GM08714 (cell line): ENCODE data around the gene RNF130.

Source experiments
- H3K4me3 ChIP-seq: fragments of 200-500 bp; sonication (Bioruptor generic); 2 replicates; pipeline ENCODE4 v1.5.1; 2014; ENCODE audit warnings: mild to moderate bottlenecking, low read length, inconsistent platforms
- ZNF274 ChIP-seq: IDR thresholded peaks from 2 replicates; pipeline ENCODE4 v1.6.1; 2012; ENCODE audit warnings: mild to moderate bottlenecking, low read depth, low read length

RNF130 gene, protein sequence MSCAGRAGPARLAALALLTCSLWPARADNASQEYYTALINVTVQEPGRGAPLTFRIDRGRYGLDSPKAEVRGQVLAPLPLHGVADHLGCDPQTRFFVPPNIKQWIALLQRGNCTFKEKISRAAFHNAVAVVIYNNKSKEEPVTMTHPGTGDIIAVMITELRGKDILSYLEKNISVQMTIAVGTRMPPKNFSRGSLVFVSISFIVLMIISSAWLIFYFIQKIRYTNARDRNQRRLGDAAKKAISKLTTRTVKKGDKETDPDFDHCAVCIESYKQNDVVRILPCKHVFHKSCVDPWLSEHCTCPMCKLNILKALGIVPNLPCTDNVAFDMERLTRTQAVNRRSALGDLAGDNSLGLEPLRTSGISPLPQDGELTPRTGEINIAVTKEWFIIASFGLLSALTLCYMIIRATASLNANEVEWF

DNA sequence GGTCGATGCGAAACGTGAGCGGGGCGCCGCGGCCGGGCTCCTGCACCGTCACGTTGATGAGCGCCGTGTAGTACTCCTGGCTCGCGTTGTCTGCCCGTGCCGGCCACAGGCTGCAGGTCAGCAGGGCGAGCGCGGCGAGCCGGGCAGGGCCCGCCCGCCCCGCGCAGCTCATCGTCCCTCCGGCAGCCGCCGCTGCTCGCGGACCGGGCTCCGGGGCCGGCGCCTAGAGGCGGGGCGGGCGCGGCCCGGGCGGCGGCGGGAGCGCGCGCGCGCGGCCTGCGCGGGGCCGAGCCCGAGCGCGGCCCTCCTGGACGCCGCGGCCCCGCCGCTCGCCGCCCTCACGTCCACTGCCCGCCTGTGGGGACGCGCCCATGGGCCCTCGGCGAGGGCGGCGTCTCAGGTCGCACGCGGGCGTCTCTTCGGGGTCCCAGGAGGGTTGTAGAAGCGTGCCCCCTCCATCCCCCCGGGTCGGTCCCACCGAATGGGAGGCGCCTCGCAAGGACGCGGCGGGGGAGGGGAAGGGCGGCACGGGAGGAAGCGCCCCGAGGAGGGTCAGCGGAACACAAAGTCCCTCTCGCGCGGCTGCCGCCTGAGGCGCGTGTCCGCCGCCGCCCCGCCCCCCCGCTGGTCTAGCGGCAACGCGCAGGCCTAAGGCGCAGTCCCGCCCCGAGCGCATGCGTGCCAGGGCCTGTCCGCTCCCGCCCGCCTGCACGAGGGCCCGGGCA, at the start of gene RNF130:
TSS of gene RNF130 (minus strand) at position 229 of the 725 bp plus-strand sequence. CDS start at position 172, 57 bp downstream.
- TF ChIP-seq ZNF274, result no peak

DNA sequence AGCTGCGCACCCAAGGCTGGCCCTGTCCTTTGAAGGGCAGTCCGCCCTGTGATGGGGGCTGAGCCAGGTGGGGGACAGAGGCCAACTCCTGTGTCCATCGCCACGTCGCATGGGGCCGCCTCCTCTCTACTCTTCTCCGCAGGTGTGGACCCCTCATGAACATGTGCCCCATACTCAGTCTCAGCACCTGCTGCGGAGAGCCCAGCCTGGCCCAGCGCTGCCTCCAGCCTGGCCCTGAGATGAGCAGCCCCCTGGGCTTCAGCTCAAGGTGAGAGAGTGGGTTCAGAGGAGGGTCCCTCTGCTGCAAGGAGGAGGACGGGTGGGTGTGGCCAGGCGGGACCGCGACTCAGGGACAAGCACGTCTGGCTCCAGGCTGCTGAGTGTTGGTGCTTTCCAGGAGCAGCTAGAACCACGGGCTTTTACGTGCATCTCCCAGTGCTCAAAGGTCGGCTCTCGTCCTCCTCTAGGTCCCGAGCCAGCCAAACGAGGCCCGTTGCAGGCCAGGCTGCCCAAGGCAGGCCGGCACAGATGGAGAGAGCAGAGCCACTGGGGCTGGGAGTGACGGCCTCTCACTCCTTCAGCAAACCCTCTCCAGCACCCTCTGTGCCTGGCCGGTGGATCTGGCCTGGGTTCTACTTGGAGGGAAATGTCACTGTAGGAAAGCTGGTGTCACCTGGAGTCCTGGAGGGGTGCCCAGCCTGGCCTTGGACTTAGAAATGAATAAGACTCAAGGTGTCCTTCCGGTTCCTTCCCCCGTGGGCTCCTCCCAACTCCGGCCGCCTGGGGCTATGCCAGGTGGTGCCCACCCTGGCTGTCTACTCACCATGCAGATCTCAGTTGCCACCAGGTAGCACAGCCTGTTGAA, 48.9 kb upstream of the RNF130 start:
- no peak overlapping the region for H3K4me3 ChIP-seq
- no peak for TF ChIP-seq ZNF274

More for the DNA sequence above, at the start of gene RNF130:
- H3K4me3 ChIP-seq, result peak within 1 kb of the TSS; percentile 59

DNA sequence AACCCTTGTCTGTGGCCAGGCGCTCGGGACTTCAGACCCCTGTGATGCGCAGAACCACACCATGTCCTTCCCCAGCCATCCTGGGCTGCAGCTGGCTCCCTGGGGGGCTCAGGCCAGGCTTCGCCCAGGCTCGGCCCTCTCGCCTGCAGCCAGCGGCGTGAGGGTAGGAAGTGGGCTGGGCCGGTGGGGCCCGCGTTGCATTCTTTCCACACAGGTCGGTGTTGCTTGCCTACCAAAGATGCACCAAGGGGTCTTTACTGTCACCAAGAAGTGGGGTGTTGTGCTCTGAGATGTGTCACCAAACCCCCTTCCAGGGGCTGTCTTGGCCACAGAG, 48.3 kb upstream of the RNF130 start:
- no peak for TF ChIP-seq ZNF274
- H3K4me3 ChIP-seq, result no peak overlapping the region

DNA sequence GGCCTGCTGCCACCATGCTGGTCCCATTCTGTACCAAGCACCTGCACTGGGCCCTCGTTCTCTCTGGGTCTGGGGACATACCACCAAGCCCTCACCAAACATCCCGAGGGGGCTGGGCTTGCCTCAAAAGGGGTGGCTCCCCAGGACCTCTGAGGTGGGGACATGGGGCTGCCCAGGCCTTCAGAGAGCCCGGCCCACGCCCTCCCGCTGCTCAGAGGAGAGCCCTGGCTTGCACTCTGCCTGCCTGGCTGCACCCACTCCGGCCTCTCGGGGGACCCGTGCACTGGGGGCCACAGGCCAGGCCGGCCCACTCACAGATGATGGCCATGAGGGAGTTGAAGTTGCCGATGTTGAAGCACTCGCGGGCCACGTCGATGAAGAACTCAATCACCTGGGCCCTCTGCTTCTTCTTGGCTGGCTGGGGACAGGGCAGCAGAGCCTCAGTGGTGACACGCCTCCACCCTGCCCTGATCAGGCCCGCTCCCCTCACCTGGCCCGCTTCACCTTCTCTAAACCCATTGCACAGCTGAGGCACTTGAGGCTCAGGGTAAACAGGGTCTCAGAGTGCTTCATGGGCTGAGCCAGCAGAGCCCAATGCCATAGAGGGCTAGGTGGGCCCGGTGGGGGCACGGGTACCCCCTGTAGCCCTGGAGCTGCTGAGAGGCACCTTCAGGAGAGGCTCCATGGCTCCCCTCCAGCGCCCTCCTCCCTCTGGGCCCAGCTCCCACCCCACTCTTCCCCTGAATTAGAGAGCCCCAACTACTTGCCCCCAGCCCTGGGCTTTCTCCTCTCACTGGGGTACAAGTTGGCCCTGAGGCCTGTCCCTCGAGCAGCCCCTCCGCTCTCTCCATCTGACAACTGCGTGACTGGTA, 47.7 kb upstream of the RNF130 start:
- no peak for TF ChIP-seq ZNF274
- H3K4me3 ChIP-seq, result no peak overlapping the region

DNA sequence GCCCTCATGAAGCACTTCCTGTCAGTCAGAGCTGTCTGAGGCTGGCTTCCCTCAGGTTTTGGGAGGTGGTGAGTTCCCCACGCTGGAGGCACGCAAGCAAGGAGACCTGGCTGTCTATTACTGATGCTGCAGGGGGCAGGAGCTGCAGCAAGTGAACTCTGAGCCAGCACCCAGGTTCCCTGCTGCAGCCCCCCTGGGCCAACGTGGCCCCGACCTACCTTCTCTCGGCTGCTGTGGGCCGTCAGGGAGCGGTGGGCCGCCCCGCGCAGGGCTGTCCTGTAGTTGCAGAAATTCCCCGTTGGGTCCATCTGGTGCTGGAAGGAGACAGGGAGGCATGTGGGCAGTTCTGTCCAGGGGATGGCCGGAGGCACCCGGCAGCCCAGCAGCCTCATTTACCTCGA, 46.8 kb upstream of the RNF130 start:
- no peak for TF ChIP-seq ZNF274

DNA sequence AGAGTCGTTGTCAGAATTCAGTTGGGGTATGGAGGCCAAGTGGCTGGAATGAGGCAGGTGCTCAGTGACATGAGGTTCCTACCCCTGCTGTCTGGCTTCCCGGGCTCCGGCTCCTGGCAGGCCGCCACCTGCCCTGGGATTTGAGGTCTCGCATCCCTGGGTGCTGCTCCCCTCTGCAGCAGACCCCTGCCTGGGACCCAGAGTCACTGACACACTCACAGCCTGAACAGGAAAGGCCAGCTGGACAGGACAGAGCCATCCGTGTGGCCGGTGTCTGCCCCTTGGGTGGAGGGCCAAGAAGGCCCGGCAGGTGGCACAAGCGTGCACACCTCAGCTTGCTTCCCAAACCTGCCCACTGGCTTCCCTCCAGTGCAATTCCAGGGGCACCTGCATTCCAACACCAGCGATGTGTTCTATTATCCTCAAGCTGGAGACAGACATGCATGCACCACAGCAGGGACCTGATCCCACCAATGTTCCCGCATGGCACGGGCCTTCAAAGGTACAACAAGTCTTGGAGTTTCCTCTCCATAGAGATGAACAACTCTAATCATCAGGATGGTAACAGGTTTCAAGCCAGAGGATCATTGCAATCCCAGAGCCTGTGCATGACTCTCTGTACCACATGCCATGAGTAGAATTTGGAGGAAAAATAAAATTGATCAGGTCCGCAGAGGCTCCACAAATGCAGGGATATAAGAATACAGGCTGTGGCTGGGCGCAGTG, 45.6 kb upstream of the RNF130 start:
- TF ChIP-seq ZNF274, result no peak

More for the DNA sequence above, 46.8 kb upstream of the RNF130 start:
- H3K4me3 ChIP-seq, result no peak overlapping the region

DNA sequence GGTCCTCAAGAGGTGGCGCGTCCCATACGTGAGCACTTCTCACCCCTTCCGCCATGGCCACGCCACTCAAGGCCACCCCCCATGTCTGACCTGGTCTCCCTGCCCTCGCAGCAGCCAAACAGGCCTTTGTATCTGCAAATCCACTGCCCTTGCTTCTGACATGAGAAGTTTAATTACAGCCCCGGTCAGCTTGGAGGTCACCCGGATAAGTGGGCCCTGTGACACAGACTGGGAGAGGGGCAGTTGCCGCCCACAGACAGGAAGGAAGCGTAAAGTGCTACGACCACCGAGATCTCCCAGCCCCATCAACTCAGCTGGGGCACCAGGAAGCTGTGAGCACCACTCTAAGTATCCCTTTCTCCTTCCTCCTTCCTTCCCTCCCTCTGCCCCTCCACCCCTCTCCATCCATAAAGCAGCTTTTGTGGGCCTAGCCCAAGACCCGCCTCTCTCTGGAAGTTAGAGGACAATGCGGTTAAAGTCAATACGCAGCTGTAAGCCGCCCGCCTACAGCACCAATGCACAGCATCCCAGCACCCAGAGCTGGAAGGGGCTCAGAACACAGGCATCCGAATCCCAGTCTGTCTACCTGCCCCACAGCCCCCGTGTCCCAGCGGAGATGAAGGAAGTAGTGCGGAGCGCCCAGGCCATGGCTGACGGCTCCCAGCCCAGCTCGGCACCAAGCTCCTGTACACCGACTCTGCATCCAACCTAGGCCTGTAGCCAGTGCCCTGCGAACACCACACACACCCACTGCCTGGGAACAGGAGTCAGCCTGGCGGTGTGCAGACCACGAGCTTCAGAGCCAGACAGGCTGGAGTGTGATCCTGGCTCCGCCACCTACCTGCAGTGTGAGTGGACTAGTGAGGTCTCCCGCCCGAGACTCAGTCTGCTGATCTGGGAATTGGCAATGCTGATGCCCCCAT, 44.8 kb upstream of the RNF130 start:
- no peak overlapping the region for H3K4me3 ChIP-seq
- TF ChIP-seq ZNF274, result no peak

More for the DNA sequence above, 45.6 kb upstream of the RNF130 start:
- H3K4me3 ChIP-seq, result no peak overlapping the region

DNA sequence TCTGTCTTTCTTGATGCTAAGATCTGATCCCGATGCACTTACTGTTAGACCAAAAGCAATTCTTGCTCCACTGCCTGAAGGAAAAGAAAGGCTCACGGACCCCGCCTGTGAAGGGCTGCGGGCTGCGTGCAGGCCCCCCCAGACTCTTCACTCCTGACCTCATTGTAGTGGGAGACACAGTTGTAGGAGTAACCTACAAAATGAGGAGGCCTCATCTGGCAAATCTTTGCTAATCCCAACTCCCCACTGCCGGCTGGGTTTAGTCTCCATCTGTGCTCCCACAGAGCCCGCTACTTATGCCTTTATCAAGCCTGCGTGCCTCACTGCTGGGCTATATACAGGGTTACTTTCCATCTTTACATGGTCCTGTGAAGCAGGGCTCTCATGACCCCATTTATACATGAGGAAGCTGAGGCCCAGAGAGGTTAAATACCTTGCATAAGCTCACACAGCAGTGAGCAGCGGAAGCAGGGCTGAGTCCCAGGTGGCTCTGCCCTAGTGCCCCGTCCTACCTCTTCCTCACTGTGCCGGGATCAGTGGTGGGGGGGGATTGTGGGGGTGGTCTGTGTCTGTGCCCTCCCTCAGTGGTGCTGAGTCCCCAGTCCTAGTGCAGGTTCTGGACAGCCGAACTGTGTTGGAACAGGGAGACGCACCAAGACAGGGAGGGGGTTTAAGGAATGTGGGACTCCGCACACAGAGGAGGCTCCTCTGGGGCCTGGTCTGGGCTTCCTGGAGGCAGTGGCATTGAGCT, 43.9 kb upstream of the RNF130 start:
- H3K4me3 ChIP-seq, result no peak overlapping the region
- TF ChIP-seq ZNF274, result no peak

DNA sequence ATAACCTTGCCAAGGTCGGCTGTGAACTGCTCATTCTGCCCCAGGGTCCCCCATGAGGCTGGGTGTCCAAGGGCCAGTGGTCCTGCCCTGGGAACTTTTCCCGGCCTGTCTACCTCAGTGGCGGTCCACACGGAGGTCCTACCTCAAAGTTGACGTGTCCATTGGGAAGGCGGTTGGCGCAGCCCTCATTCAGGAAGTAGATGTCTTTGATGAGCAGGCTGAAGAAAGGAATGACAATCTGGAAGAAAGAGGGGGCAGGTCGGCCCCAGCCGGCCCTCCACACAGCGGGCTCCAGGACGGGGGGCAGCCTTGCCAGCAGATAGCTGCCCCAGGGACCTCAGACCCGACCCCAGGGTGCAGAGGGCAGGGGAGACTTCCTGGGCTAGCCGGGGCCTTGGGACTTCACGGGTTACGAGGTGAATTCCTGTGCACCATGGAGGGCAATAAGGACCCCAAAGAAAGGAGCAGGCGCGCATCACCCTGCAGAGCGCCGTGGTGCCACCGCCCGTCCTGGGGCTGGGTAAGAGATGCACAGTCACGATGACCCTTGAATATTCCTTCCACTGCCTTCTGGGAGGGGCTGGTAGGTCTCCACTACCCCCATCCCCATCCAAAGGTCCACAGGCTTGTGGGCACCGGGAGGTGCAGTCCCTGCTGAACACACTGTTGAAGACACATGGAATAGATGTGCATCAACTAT, 42.9 kb upstream of the RNF130 start:
- TF ChIP-seq ZNF274, result no peak
- H3K4me3 ChIP-seq, result no peak overlapping the region

DNA sequence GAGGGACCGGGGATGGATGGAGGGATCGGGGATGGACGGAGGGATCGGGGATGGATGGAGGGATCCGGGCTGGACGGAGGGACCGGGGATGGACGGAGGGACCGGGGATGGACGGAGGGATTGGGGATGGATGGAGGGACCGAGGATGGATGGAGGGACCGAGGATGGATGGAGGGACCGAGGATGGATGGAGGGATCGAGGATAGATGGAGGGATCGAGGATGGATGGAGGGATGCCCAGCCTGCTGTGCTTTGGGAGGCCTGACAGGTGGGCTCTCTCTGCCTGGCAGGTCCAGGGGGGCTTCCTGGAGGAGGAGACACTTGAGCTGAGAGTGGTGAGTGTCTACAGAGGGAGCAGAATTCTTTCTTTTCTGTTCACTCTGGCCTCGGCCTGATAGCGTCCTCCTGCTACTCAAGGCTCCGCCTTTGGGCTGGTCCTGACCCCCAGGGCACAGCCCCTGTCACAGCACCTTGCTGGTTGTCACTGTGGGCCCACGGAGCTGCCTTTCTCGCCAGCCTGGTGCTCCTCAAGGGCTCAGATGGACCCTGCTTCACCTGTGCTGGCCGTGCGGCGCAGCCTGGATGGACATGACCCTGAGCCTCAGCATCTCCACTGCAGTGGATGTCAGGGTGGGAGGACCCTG, 42.2 kb upstream of the RNF130 start:
- no peak overlapping the region for H3K4me3 ChIP-seq
- no peak for TF ChIP-seq ZNF274
